OCI-LY7 (cell line): ENCODE results near the gene SH3BP1.

Source experiments
- EZH2phosphoT487 ChIP-seq: fragments of 200-600 bp; sonication (generic); IDR thresholded peaks from 2 replicates; pipeline ENCODE4 v1.6.1; 2018; ENCODE audit warnings: low read depth, borderline replicate concordance, mild to moderate bottlenecking, mixed run types, antibody characterized with exemption, low read length, moderate library complexity, mixed read lengths
- TF ChIP-seq, protein P1 (sequence below): fragments of 200-600 bp; sonication (generic); conservative IDR thresholded peaks from 2 replicates; pipeline ENCODE4 v1.5.1; 2014; ENCODE audit warnings: mild to moderate bottlenecking, antibody characterized with exemption, low read length, moderate library complexity, mixed read lengths

DNA sequence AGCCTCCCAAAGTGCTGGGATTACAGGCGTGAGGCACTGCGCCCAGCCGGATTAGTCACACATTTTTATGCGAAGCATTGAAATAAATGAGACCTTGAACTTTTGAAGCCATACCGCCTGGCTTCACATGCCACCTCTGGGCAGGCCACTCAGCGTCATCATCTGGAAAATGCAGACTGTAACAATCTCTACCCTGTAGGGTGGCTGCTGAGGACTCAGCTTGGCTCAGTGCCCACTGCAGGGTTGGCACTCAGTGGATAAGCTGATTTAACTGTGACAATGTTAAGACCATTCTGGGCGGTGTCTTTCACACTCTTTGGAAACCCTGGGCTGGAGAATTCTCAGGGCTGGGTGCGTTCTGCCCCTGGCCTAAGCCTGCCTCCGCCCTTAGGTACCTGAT, 8.5 kb downstream of the SH3BP1 start:
- TF ChIP-seq, protein P1, sequence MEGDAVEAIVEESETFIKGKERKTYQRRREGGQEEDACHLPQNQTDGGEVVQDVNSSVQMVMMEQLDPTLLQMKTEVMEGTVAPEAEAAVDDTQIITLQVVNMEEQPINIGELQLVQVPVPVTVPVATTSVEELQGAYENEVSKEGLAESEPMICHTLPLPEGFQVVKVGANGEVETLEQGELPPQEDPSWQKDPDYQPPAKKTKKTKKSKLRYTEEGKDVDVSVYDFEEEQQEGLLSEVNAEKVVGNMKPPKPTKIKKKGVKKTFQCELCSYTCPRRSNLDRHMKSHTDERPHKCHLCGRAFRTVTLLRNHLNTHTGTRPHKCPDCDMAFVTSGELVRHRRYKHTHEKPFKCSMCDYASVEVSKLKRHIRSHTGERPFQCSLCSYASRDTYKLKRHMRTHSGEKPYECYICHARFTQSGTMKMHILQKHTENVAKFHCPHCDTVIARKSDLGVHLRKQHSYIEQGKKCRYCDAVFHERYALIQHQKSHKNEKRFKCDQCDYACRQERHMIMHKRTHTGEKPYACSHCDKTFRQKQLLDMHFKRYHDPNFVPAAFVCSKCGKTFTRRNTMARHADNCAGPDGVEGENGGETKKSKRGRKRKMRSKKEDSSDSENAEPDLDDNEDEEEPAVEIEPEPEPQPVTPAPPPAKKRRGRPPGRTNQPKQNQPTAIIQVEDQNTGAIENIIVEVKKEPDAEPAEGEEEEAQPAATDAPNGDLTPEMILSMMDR, result no peak
- no peak for TF ChIP-seq EZH2phosphoT487
